Activated B cell treated with CpG ODN at 0.5 μM for 24 hours (primary cell): ENCODE measurements around the gene NEB. TPM values are rescaled to one million over a fixed set of nuclear protein-coding genes. Genes with fewer than 3 reads are reported as not detected.

ENCODE experiments used
- ATAC-seq: fragments of 200-7000 bp; cut with Tn5 transposase; one replicate; pipeline ENCODE4 v1.10.0; 2021; ENCODE audit warnings: low read depth, mild to moderate bottlenecking, moderate library complexity
- CTCF ChIA-PET: fragments of 350-600 bp; sonication (Branson Sonifier 250); formaldehyde crosslinking; loops from one replicate; lab custom pipeline; 2021; ENCODE audit warnings: antibody characterized with exemption; lab: Charles Lee
- POLR2A ChIA-PET: fragments of 350-600 bp; sonication (Branson Sonifier 250); formaldehyde crosslinking; loops from one replicate; lab custom pipeline; 2021; ENCODE audit warnings: antibody characterized with exemption; lab: Charles Lee
- DNase-seq: peaks from one replicate; pipeline ENCODE4 v3.0.0; 2022
- H3K27ac Mint-ChIP-seq: one replicate; pipeline ENCODE4 v1.8.0; 2020; ENCODE audit warnings: mixed read lengths
- H3K27me3 Mint-ChIP-seq: one replicate; pipeline ENCODE4 v1.8.0; 2021; ENCODE audit warnings: mixed read lengths
- H3K36me3 Mint-ChIP-seq: one replicate; pipeline ENCODE4 v1.8.0; 2021; ENCODE audit warnings: low read depth, mixed read lengths
- H3K4me1 Mint-ChIP-seq: one replicate; pipeline ENCODE4 v1.8.0; 2021; ENCODE audit warnings: mixed read lengths
- H3K4me3 Mint-ChIP-seq: one replicate; pipeline ENCODE4 v1.8.0; 2020; ENCODE audit warnings: mild to moderate bottlenecking, mixed read lengths
- H3K9me3 Mint-ChIP-seq: one replicate; pipeline ENCODE4 v1.8.0; 2020; ENCODE audit warnings: mixed read lengths
- CTCF ChIP-seq: fragments of 200-600 bp; IDR thresholded peaks from one replicate; pipeline ENCODE4 v1.8.0; 2022; ENCODE audit warnings: antibody characterized with exemption, mild to moderate bottlenecking
- intact Hi-C: fragments of 100-400 bp; cut with micrococcal nuclease; formaldehyde crosslinking; loops from one replicate; pipeline ENCODE4 v1.15.1; 2024
- total RNA-seq: library from RNA; stranded (reverse); gene quantifications from 2 replicates; pipeline ENCODE4 v1.2.3, GENCODE V29; 2022

The NEB gene
- total RNA-seq, 1 donor from 2014 or later, result 1.2 TPM

- TF ChIP-seq CTCF, result no peak
- no peaks in the 10 kb centered on the region for H3K27me3 Mint-ChIP-seq
- H3K36me3 Mint-ChIP-seq, result no peaks in the 10 kb centered on the region
- H3K4me3 Mint-ChIP-seq, result no peak overlapping the region
- no peak overlapping the region for H3K27ac Mint-ChIP-seq
- peaks cover 17% of the 10 kb centered on the region for H3K4me1 Mint-ChIP-seq
- no peak for DNase-seq
- no peak for ATAC-seq
- no peaks in the 10 kb centered on the region for H3K9me3 Mint-ChIP-seq
- intact Hi-C loops, result loop anchor here (5.0 kb wide), 1 partner anchor 87 kb away; no protein-coding TSS in a partner anchor
- ChIA-PET POLR2A (no interaction called here), CTCF (no interaction called here)
Observed at GRCh38 chr2:151679994-151680393, 54.3 kb downstream of the NEB start.

GRCh38 chr2:151678849-151679248, 55.4 kb downstream of the NEB start:
- no peaks in the 10 kb centered on the region for H3K9me3 Mint-ChIP-seq
- ATAC-seq (no peak), DNase-seq (no peak)
- intact Hi-C loops, result loop anchor here (5.0 kb wide), 1 partner anchor 88 kb away; no protein-coding TSS in a partner anchor
- no peak overlapping the region for H3K27ac Mint-ChIP-seq
- peaks cover 23% of the 10 kb centered on the region for H3K4me1 Mint-ChIP-seq
- ChIA-PET CTCF (no interaction called here), POLR2A (no interaction called here)
- TF ChIP-seq CTCF, result no peak
- no peaks in the 10 kb centered on the region for H3K36me3 Mint-ChIP-seq
- H3K4me3 Mint-ChIP-seq, result no peak overlapping the region
- no peaks in the 10 kb centered on the region for H3K27me3 Mint-ChIP-seq

- Mint-ChIP-seq H3K27me3 (peaks cover 2% of the 10 kb centered on the region), H3K36me3 (no peaks in the 10 kb centered on the region), H3K4me3 (no peak overlapping the region), H3K27ac (no peak overlapping the region), H3K9me3 (no peaks in the 10 kb centered on the region), H3K4me1 (peaks cover 27% of the 10 kb centered on the region)
- no peak for DNase-seq
- intact Hi-C loops, result loop anchor here (5.0 kb wide), 1 partner anchor 36 kb away; no protein-coding TSS in a partner anchor
- ChIA-PET CTCF (no interaction called here), POLR2A (interaction anchor here (1.2 kb wide), 1 partner anchor 94 kb away, joined by 3 read pairs; no protein-coding TSS in a partner anchor)
- ATAC-seq, result no peak
- TF ChIP-seq CTCF, result no peak
Observed at GRCh38 chr2:151673016-151673415, 61.3 kb downstream of the NEB start.

GRCh38 chr2:151672277-151672676, 62.0 kb downstream of the NEB start:
- CTCF ChIA-PET, result interaction anchor here (1.4 kb wide), 1 partner anchor 21 kb away, joined by 3 read pairs; no protein-coding TSS in a partner anchor
- DNase-seq, result no peak
- Mint-ChIP-seq H3K27ac (no peak overlapping the region), H3K9me3 (no peaks in the 10 kb centered on the region), H3K36me3 (no peaks in the 10 kb centered on the region), H3K27me3 (peaks cover 2% of the 10 kb centered on the region), H3K4me1 (peaks cover 27% of the 10 kb centered on the region), H3K4me3 (no peak overlapping the region)
- no peak for TF ChIP-seq CTCF
- intact Hi-C loops, result loop anchor here (5.0 kb wide), 1 partner anchor 35 kb away; no protein-coding TSS in a partner anchor
- ATAC-seq, result no peak
- POLR2A ChIA-PET, result interaction anchor here (1.2 kb wide), 1 partner anchor 94 kb away, joined by 3 read pairs; no protein-coding TSS in a partner anchor

- no peak for DNase-seq
- intact Hi-C loops, result loop anchor here (5.0 kb wide), 1 partner anchor 34 kb away; no protein-coding TSS in a partner anchor
- ChIA-PET CTCF (interaction anchor here (1.4 kb wide), 1 partner anchor 20 kb away, joined by 3 read pairs; no protein-coding TSS in a partner anchor), POLR2A (no interaction called here)
- Mint-ChIP-seq H3K4me3 (no peak overlapping the region), H3K4me1 (peaks cover 20% of the 10 kb centered on the region), H3K36me3 (no peaks in the 10 kb centered on the region), H3K27me3 (peaks cover 2% of the 10 kb centered on the region), H3K27ac (no peak overlapping the region), H3K9me3 (no peaks in the 10 kb centered on the region)
- no peak for TF ChIP-seq CTCF
- ATAC-seq, result no peak
Observed at GRCh38 chr2:151670846-151671597, 63.3 kb downstream of the NEB start.
